ENCODE data around the gene ME3. TPM values are rescaled to one million over a fixed set of nuclear protein-coding genes. Genes with fewer than 3 reads are reported as not detected.
"Not testable (repeated sequence)": the region's sequence is repeated elsewhere in the genome, so short reads cannot be mapped to it uniquely, and the experiment has no call there.

Gene ME3
- total RNA-seq, 1 experiment from 2014 or later, result 2.7 TPM

DNA sequence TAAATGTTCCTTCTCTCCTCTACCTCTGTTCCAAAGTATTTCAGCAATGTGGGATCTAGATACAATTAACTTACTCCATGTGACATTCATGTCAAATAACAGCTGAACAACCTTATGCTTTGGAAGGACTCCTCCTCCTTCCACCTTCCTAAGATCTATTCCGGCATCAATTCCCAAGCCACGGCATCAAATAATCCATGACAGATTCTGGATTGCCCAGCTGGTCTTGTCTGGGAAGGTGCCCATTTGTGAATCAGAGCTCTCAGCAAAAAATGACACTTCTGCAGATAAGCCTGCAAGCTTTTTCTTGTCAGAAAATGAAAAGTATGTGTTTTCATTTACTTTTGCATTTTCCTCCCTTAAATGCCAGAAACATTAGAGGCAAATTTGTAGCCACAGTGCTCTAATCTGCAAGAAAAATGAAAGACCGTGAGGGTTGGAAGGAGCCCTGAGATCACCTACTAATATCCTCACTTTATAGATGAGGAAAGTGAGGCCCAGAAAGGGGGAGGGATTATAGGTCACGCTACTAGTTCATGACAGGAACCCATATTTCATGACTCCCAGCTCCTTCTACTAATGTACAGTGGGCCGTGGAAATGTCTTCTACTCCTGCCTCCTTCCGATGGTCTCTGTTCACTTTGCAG, 124.0 kb downstream of the ME3 start:
- H3K4me3 ChIP-seq, result no peak overlapping the region
- H3K36me3 ChIP-seq, result no peaks in the 10 kb centered on the region
- no peaks in the 10 kb centered on the region for H3K27me3 ChIP-seq
- H3K9me3 ChIP-seq, result no peaks in the 10 kb centered on the region
- DNase-seq, result peak; percentile 19

DNA sequence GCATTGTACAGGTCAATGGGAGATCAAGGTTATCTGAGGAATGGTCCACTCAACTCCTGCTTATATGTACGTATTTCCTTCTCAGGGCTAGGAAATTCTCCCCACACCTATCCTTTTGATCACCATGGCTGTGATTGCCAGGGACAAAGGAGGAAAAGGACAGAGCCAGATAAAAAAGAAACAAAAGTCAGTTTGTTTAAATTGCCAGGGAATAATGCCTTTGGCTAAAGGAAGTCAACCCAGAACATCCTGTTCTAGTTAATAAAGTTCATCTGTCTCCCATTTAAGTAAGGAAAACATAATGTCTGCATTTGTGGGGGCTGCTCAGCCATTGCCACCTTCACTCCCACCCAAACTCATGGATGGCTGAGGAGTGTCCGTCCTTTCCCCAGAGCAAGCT, 124.7 kb downstream of the ME3 start:
- no peaks in the 10 kb centered on the region; the same call in 1 of the 2 replicates for H3K9me3 ChIP-seq
- no peak for DNase-seq
- no peaks in the 10 kb centered on the region for H3K27me3 ChIP-seq
- no peaks in the 10 kb centered on the region for H3K36me3 ChIP-seq
- no peak overlapping the region for H3K4me3 ChIP-seq

DNA sequence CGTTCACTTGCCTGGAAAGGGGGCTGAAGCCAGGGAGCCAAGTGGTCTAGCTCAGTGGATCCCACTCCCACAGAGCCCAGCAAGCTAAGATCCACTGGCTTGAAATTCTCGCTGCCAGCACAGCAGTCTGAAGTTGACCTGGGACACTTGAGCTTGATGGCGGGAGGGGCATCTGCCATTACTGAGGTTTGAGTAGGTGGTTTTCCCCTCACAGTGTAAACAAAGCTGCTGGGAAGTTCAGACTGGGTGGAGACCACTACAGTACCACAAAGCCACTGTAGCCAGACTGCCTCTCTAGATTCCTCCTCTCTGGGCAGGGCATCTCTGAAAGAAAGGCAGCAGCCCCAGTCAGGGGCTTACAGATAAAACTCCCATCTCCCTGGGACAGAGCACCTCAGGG, 131.1 kb downstream of the ME3 start:
- not testable (repeated sequence) for DNase-seq, H3K27me3 ChIP-seq, H3K4me3 ChIP-seq, H3K36me3 ChIP-seq, H3K9me3 ChIP-seq

DNA sequence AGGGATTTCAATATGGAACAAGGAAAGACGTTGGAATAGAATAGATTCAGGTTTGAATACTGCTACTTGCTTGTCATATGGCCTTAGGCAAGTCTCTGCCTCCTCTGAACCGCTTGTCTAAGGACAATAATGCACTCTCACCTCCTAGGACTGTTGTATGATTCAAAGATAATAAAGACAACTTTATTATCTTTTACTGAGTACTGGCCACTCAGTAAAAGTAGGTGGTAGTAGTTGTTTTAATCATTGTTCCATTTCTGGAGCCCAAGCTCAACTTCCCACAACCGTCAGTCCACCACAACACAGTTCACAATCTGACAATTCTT, 134.2 kb downstream of the ME3 start:
- Histone ChIP-seq H3K4me3 (no peak overlapping the region), H3K36me3 (no peaks in the 10 kb centered on the region), H3K9me3 (no peaks in the 10 kb centered on the region; the same call in 1 of the 2 replicates), H3K27me3 (no peaks in the 10 kb centered on the region)
- DNase-seq, result no peak

DNA sequence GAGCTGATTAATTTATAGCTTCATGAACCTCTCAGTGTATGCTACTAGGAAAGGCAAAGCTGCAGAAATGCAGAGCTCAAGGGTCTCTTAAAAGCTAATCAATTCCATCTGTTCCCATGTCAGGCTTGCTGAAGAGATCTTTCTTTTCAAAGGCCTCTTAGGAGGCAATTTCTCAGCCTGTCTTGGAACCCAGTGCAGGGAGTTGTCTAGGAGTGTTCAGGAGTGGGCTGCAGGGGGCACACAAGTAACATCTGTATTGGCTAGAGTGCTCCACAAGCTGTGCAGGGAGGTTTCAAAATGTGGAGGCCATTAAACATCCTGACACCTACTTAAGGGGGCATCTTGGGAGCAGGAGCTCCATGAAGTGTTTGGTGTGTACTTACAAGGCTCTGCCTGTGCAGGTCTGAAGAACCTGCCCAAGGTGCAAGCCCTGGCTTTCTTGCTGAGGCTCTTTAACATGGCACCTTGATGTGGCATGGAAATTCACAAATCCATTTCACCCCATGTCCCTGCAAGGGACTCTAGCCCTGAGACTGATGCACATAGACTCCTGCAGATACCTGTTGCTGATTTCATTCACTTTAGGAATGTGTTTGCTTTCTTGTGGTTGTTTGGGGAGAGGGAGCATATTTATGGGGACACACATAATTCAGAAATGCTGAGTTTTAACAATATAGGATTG, 134.7 kb downstream of the ME3 start:
- H3K9me3 ChIP-seq, result no peaks in the 10 kb centered on the region
- no peaks in the 10 kb centered on the region for H3K36me3 ChIP-seq
- DNase-seq, result no peak
- no peaks in the 10 kb centered on the region for H3K27me3 ChIP-seq
- no peak overlapping the region for H3K4me3 ChIP-seq

DNA sequence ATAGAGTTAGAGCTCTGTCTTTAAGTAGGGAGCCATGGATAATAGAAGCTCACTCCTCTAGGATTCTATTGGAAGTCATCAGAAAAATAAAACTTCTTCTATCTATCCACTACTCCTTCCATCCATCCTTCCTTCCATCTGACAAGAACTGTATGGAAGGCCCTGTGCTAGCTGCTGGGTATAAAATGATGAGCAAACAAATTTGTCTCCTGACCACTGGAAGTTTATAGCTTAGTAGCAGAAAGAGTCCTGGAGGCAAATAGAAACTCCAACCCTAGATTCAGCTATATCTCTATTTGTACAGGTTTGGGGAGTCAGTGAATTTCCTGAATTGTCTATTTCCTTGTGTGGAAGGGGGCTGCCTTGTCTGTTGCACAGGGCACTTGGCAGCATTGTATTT, 136.6 kb downstream of the ME3 start:
- no peak for DNase-seq
- Histone ChIP-seq H3K9me3 (no peaks in the 10 kb centered on the region), H3K4me3 (no peak overlapping the region), H3K36me3 (no peaks in the 10 kb centered on the region), H3K27me3 (no peaks in the 10 kb centered on the region)

DNA sequence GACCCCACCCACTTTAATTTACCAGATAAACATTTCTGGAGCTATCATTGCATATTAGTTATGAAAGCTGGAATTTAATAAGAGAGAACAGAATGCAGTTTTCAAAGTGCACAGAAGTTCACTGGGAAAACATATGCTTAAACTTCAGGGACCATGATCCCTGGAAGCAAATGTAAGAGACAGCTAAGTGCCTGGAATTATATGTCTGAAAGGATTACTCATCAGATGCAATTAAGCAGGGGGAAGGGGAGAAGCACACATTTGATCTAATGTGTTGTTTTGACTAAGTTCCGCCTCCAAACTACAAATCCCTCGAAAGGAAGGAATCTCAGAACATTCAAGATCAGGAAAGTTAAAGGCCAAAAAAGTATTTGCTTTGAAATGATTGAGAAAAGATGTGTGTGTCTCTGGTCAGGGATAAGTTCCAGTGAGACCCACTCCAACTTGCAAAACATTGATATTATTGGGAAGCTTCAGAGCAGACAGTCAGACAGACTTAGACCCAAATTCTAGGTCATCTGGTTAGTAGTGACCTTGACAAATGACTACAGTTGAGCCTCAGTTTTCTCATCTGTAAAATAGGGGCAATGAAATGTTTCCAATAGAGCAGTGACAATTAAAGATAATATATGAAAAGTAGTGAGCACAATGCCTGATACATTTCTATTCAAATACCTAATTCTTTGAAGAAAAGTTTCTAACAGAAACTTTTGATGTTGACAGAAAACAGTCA, 147.6 kb downstream of the ME3 start:
- no peak for DNase-seq
- H3K36me3 ChIP-seq, result no peaks in the 10 kb centered on the region
- peaks cover 2% of the 10 kb centered on the region; the same call in 1 of the 2 replicates for H3K9me3 ChIP-seq
- no peaks in the 10 kb centered on the region for H3K27me3 ChIP-seq
- no peak overlapping the region for H3K4me3 ChIP-seq

DNA sequence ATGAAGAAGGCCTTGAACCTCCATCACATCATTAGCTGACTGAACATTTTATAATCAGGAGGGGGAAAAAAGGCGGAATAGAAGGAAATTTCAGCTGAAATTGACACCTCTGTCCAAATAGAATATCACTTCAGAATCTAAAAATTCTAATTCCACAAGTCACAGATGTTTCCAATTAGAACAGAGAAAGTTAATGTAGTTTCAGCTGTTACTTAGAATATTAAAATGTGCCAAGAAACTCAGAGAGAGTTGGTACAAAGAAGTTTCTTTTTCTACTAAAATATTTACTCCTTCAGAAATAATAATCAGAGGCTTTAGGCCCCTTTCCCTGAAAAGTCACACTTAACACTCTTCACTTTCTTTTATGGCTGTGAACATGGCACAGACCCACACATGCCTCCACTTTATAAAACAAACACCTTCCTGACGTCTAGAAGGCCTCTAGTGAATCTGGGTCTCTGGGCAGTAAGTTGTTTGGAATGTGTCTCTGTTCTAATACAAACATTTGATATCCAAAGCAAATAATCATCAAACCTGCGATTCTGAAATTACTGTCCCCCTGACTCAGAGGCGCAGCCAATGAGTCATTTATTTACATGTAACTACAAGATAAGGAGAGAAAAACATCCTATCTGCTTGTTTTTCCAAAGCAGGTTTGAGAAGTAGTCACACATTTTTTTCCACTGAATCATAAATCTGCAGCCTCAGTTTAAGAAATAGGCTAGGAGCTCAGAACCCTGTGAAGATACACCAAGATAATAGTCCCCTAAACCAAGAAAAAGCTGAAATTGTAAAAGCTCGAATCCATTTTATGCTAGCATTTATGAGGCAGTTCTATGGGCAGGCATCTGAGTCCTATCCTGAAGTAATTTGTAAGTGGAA, 148.4 kb downstream of the ME3 start:
- no peaks in the 10 kb centered on the region for H3K27me3 ChIP-seq
- peaks cover 2% of the 10 kb centered on the region; the same call in 1 of the 2 replicates for H3K9me3 ChIP-seq
- peak; percentile 78 for DNase-seq
- H3K4me3 ChIP-seq, result no peak overlapping the region
- H3K36me3 ChIP-seq, result no peaks in the 10 kb centered on the region

DNA sequence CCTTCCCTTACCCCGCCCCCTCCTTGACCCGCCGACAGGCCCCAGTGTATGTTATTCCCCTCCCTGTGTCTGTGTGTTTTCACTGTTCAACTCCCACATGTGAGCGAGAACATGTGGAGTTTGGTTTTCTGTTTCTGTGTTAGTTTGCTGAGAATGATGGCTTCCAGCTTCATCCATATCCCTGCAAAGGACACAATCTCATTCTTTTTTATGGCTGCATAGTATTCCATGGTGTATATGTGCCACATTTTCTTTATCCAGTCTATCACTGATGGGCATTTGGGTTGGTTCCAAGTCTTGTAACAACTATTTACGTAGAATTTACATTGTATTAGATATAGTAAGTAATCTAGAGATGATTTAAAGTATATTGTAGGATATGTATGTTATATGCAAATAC, 149.9 kb downstream of the ME3 start:
- not testable (repeated sequence) for H3K36me3 ChIP-seq, H3K4me3 ChIP-seq, H3K9me3 ChIP-seq, H3K27me3 ChIP-seq, DNase-seq

DNA sequence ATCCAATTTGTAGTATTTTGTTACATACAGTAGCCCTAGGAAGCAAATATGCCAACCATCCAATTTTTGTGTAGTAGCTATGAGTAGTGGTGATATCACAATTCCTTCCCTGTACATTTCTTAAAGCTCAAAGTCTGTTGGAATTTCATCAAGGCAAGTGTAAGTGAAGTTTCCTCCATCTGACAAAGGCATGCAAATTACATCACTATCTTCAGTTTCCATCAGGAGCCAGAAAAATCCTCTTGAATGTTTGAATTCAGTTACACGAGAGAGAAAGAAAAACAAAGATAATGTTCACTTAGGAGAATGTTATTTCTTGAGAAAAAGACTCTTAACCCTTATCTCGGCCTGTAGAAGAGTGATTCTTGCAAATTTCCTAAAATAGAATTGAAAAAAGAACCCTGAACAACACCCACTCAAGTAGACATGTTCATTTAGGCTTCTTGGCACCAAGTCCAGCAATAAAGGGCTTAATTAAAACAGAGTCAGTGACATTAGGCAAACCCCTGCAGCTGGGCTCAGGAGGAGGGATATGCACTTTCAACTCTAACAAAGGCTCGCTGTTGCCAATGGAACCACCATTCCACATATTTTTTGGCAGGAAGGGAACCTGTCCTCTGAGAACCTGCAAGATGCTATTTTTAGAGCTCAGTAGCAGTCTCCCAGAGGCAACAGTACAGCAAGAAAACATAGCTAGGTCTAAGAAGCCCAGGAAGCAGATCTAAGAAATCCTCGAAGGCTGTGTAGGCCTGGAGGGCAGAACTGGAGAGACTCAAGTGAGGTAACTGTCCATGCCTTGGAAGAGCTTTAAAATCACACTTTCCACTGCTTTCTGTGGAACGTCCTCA, 153.1 kb downstream of the ME3 start:
- Histone ChIP-seq H3K36me3 (no peaks in the 10 kb centered on the region), H3K27me3 (no peaks in the 10 kb centered on the region; the same call in 1 of the 2 replicates), H3K9me3 (no peaks in the 10 kb centered on the region), H3K4me3 (no peak overlapping the region)
- no peak for DNase-seq

DNA sequence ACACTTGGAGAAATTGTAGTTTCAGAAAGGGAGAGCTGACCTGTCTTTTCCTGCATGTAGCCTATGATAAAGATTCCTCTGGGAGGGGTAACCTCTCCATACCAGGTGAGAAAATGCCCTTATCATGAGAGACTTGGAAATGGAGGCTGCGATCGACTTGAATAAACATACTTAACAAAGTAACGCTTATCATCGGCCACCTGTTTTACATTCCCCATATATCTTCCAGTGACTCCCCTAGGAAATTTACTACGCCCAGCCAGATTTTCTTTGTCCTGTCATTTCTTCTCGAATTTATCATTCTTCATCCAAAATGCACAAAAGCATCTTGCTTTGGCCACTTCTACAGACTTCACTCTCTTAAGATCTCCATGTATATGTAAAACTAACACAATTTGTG, 154.2 kb downstream of the ME3 start:
- no peaks in the 10 kb centered on the region for H3K36me3 ChIP-seq
- DNase-seq, result no peak

DNA sequence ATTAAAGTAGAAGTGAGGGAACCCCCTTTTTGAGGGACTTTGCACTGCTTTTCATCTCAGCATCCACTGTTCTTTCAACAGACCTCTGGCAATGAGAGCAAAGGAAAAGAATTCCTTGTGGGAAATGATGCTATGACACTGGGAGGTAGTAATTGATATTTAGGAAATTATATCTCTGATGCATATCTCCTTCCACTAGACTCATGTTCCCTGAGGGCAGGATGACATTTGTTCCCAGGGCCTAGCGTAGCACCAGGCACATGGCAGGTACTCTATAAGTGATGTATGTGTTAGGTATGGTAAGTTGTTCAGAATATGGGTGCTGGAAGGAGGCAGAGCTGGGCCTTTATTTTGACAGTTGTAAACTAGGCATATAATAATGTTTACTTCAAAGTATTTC, 154.9 kb downstream of the ME3 start:
- Histone ChIP-seq H3K9me3 (no peaks in the 10 kb centered on the region), H3K36me3 (no peaks in the 10 kb centered on the region), H3K27me3 (no peaks in the 10 kb centered on the region; the same call in 1 of the 2 replicates), H3K4me3 (no peak overlapping the region)
- DNase-seq, result no peak

More for the DNA sequence above, 154.2 kb downstream of the ME3 start:
- Histone ChIP-seq H3K4me3 (no peak overlapping the region), H3K9me3 (no peaks in the 10 kb centered on the region), H3K27me3 (no peaks in the 10 kb centered on the region; the same call in 1 of the 2 replicates)

DNA sequence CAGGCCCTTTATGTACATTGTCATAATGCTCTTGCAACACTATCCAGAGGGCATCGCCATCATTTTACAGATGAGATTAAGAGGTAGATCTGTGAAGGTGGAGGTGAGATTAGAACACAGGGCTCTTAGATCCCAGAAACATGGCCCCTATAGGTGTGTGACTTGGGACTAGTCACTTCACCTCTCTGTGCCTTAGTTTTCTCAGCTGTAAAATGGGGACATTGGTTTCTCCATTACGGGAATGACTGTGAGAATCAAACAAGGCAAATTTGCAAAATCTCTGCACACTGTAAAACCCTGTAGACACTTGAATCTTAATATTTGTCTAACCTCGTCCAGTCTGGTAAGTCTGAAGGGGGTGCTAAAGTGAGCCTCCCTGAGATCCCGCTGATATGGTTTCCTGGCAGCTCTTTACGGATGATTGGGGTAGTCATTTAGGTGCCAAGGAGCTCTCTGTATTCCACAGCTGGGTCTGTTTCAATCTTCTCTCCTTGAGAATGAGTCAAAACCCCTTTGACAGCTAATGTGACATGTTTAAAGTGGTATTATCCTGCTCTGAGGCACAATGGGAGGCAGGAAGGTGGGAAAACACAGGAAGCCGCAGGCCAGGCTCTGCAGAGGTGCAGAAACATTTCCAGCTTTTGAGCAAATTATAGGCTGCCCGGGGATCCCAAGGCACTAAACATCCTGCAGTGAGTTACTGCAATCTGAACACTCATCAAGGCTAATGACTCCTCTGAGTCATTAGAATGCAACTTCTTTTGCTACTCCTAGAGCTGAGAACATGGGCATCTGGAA, 156.9 kb downstream of the ME3 start:
- no peak overlapping the region for H3K4me3 ChIP-seq
- no peaks in the 10 kb centered on the region; the same call in 1 of the 2 replicates for H3K27me3 ChIP-seq
- peaks cover 12% of the 10 kb centered on the region; the same call in 1 of the 2 replicates for H3K9me3 ChIP-seq
- peak; percentile 86 for DNase-seq
- H3K36me3 ChIP-seq, result no peaks in the 10 kb centered on the region

DNA sequence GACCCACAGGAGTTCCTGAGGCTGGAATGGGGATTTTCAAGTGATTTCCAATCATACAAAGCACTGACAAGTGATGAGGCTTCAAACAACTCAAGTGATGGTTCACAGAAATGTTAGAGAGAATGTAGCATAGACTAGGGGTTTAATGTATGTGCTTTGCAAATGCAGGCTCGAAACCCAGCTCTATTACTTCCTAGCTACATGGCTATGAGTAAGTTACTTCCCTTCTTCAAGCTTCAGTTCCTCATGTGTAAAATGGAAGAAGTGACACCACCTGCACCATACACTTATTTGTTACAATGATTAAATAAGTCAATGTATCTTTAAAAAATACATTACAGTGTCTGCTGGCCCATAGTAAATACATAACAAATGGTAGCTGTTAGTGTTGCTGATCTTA, 158.0 kb downstream of the ME3 start:
- Histone ChIP-seq H3K36me3 (no peaks in the 10 kb centered on the region), H3K4me3 (no peak overlapping the region), H3K9me3 (peaks cover 14% of the 10 kb centered on the region; the same call in 1 of the 2 replicates), H3K27me3 (no peaks in the 10 kb centered on the region; the same call in 1 of the 2 replicates)
- DNase-seq, result no peak

DNA sequence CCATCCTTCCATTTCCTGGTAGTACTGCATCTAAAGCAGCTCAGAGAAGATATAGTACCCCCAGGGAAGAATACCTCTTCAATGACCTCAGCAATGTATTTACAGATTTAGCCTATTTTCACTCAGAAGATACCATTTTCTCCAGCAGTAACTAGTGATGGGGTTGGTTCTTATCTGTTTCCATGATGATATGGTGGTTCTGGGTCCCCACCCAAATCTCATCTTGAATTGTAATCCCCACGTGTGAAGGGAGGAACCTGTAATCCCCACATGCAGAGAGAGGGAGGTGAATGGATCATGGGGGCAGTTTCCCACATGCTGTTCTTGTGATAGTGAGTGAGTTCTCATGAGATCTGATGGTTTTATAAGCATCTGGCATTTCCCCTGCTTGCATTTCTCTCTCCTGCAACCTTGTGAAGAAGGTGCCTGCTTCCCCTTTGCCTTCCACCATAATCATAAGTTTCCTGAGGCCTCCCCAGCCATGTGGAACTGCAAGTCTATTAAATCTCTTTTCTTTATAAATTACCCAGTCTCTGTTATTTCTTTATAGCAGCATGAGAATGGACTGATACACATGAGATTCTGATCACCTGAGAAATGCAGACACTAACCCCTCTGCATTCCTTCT, 158.6 kb downstream of the ME3 start:
- H3K27me3 ChIP-seq, result no peaks in the 10 kb centered on the region; the same call in 1 of the 2 replicates
- no peaks in the 10 kb centered on the region for H3K36me3 ChIP-seq
- no peak overlapping the region for H3K4me3 ChIP-seq
- peaks cover 14% of the 10 kb centered on the region; the same call in 1 of the 2 replicates for H3K9me3 ChIP-seq
- no peak for DNase-seq

Data from MG63 (cell line).